ENCODE measurements around the gene IGFLR1. TPM values are rescaled to one million over a fixed set of nuclear protein-coding genes. Genes with fewer than 3 reads are reported as not detected.

The IGFLR1 gene
- total and polyA plus RNA-seq, 2 of the 8 experiments (the other 6 are each of a cell fraction or from before 2014, with no cell fraction given), result 8.4 to 28.9 TPM

DNA sequence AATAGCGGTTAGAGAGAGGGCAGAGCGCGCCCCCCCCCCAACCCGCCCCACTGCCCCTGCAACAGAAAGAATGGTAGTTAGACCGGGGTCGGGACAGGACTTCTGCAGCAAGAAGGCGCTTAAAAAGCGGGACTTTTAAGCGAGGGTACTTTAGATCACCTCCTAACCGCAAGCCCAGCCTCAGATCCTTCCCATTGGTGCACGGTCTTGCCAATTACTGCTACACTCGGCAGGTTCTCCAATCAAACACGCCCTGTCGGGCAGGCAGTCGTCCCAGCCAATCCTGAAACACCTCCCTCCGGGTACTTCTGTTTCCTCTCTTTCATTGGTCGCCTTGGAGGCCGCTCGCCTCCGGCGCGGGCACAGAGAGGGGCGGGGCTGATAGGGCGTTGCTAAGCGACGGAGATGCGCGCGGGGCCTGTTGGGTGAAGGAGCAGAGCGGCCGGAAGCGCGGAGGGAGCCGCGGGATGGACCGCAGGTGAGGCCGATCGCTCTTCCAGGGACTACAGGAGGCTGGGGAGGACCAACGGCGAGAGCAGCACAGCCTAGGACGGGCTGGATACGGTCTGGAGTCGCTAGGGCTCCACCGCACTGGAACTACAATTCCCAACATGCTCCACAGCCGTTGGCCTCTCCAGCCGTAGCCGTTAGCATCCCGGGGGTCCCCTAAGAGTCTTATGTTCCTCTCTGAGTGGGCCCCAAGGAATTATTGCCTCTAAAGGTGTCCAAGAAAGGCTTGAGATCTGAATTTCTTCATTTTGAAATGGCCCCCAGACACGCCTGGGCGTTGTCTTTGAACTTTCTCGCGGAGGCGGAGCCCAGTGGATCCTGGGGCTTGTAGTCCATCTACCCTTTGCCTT is 15.7 kb upstream of the IGFLR1 start, which contains the start of gene PROSER3:
TSS of gene PROSER3 (plus strand) at position 428 of the 860 bp plus-strand sequence. CDS start at position 468, 40 bp downstream.
- Histone ChIP-seq H3K79me1 (ENCODE audit: low read depth, low read length) (peaks cover 4% of the 10 kb centered on the region), H3K27ac (ENCODE audit: low read depth, low read length) (peak within 1 kb of the TSS; percentile 77; the same call in 1 of the 2 replicates), H3K4me1 (replicated peaks in 1 of 4; ENCODE audit: control insufficient read depth in 3 of 4, insufficient read depth in 4 of 4, low read length in 3 of 4) (peaks cover 0 to 18% (median 11%) of the 10 kb centered on the region in 4 experiments; a peak in 5 of 7 replicates), H3K9ac (replicated peaks in 1 of 4; ENCODE audit: extremely low read depth in 1 of 4, low read depth in 3 of 4, low read length in 3 of 4) (peak within 1 kb of the TSS; percentile 61 to 90 (median 77)), H2BK15ac (ENCODE audit: low read length) (0 out of 2 replicates have a peak within 1 kb of the TSS, but pooled peaks have one; percentile 81), H3K56ac (replicated peaks; ENCODE audit: insufficient read length, low read depth, low read length) (peak within 1 kb of the TSS; percentile 90), H3K14ac (ENCODE audit: insufficient read length) (peak within 1 kb of the TSS; percentile 4), H3K9me3 (ENCODE audit: insufficient read depth in 2 of 2, low read depth in 1 of 2, low read length in 1 of 2) (no peaks in the 10 kb centered on the region), H3K18ac (ENCODE audit: extremely low read depth, low read length) (peak within 1 kb of the TSS; percentile 99), H3K27me3 (replicated peaks in 1 of 4; ENCODE audit: control insufficient read depth in 3 of 4, extremely low read depth in 1 of 4, insufficient read depth in 3 of 4, low read length in 3 of 4) (peaks cover 0 to 17% (median 11%) of the 10 kb centered on the region in 4 experiments; a peak in 5 of 7 replicates), H3K4me3 (ENCODE audit: extremely low read depth in 1 of 4, insufficient read depth in 2 of 4, low read depth in 3 of 4, low read length in 4 of 4) (peak within 1 kb of the TSS; percentile 95 to 100 (median 98)), H2BK5ac (ENCODE audit: low read depth, low read length) (peak within 1 kb of the TSS; percentile 99), H2BK12ac (ENCODE audit: low read depth, low read length) (0 out of 2 replicates have a peak within 1 kb of the TSS, but pooled peaks have one; percentile 92), H3K4me2 (ENCODE audit: insufficient read depth in 1 of 2, low read depth in 2 of 2, low read length in 2 of 2) (peak within 1 kb of the TSS; percentile 95 to 98), H3K4ac (replicated peaks; ENCODE audit: insufficient read length, low read depth, low read length) (peak within 1 kb of the TSS; percentile 76), H4K8ac (ENCODE audit: extremely low read depth, insufficient read depth, low read length) (peak within 1 kb of the TSS; percentile 93), H2BK20ac (ENCODE audit: low read length) (no peak within 1 kb of the TSS), H4K91ac (replicated peaks; ENCODE audit: insufficient read length, low read length) (peak within 1 kb of the TSS; percentile 99), H2BK120ac (replicated peaks; ENCODE audit: low read depth, low read length) (peak within 1 kb of the TSS; percentile 36), H2AK5ac (ENCODE audit: low read depth, low read length) (no peak within 1 kb of the TSS; the same call in 1 of the 2 replicates), H3K36me3 (ENCODE audit: control insufficient read depth in 2 of 4, insufficient read depth in 4 of 4, low read length in 3 of 4) (peaks cover 0 to 13% (median 4%) of the 10 kb centered on the region in 4 experiments; a peak in 5 of 8 replicates), H3K23me2 (ENCODE audit: low read depth, low read length) (peaks cover 16% of the 10 kb centered on the region; the same call in 1 of the 2 replicates), H4K5ac (ENCODE audit: insufficient read length, low read depth, low read length) (peak within 1 kb of the TSS; percentile 74), H2AFZ (ENCODE audit: low read length) (peak within 1 kb of the TSS; percentile 83; the same call in 1 of the 2 replicates), H3K23ac (ENCODE audit: insufficient read length) (no peak within 1 kb of the TSS), H3K79me2 (ENCODE audit: control insufficient read depth in 1 of 2, insufficient read depth in 2 of 2, low read length in 2 of 2) (peaks cover 0 to 6% of the 10 kb centered on the region in 2 experiments; a peak in 2 of 4 replicates), H4K20me1 (replicated peaks in 1 of 2; ENCODE audit: control insufficient read depth in 1 of 2, insufficient read depth in 2 of 2, low read length in 2 of 2) (peaks cover 0 to 6% of the 10 kb centered on the region in 2 experiments)
- peak; percentile 97 to 98 for DNase-seq (ENCODE audit: low read depth in 1 of 2, low spot score in 2 of 2)
- FAIRE-seq, result peak; percentile 92
- 1% methylated on average over 50 of the region's 53 CpGs; no CpG with 5 or more reads in 1 of the 2 experiments for WGBS, 2 experiments (ENCODE audit: extremely low coverage in 1 of 2, insufficient coverage in 1 of 2, insufficient read length in 1 of 2, insufficient replicate concordance in 2 of 2, low coverage in 1 of 2, low lambda C conversion rate in 2 of 2, missing lambda C conversion rate in 1 of 2)
- POLR2A ChIA-PET (ENCODE audit: partially characterized antibody), result interaction anchor here (0.8 to 2.6 kb wide), 8 partner anchors 7 to 27 kb away, joined by 3 to 23 read pairs (median 8); partner anchors contain the start of genes LIN37, PSENEN and U2AF1L4
- CTCF ChIA-PET (ENCODE audit: partially characterized antibody), result interaction anchor here (0.6 to 2.0 kb wide), 4 partner anchors 9 to 19 kb away, joined by 3 to 9 read pairs (median 3); partner anchors contain the start of gene LIN37
- TF ChIP-seq GABPA (IDR thresholded peaks at IDR 0.05; ENCODE audit: borderline replicate concordance, insufficient read depth, low read length), result no peak
- no peak for TF ChIP-seq SP4 (IDR thresholded peaks at IDR 0.05; ENCODE audit: low read length)
- no peak for TF ChIP-seq EP300 (IDR thresholded peaks at IDR 0.05; ENCODE audit: borderline replicate concordance in 1 of 2, low read depth in 2 of 2, low read length in 2 of 2)
- no peak for TF ChIP-seq TCF12 (IDR thresholded peaks at IDR 0.05; ENCODE audit: low read depth, low read length)
- TF ChIP-seq HDAC6 (IDR thresholded peaks at IDR 0.05; ENCODE audit: low read depth, low read length), result no peak
- TF ChIP-seq HDAC2 (IDR thresholded peaks at IDR 0.05; ENCODE audit: borderline replicate concordance in 1 of 2, low read depth in 2 of 2, low read length in 2 of 2), result 0 out of 4 replicates have a peak, but pooled peaks of 1 of the 2 experiments have one; percentile 3
- no peak for TF ChIP-seq EZH2 (IDR thresholded peaks at IDR 0.05; ENCODE audit: low read depth, low read length, severe bottlenecking)
- no peak for TF ChIP-seq RFX5 (IDR thresholded peaks at IDR 0.05; ENCODE audit: borderline replicate concordance, low read depth, low read length)
- 0 out of 2 replicates have a peak, but pooled peaks have one; percentile 2 for TF ChIP-seq TBP (IDR thresholded peaks at IDR 0.05; ENCODE audit: low read depth, low read length)

Data from H1 (cell line).